Measurements from ENCODE around the gene NFE2L2.
"Not testable (repeated sequence)": the region's sequence is repeated elsewhere in the genome, so short reads cannot be mapped to it uniquely, and the experiment has no call there.

The NFE2L2 gene

GRCh38 chr2:177232098-177232704 is 32.3 kb downstream of the NFE2L2 start:
- TF ChIP-seq SUZ12 (IDR thresholded peaks at IDR 0.05) (no peak), FOXK2 (IDR thresholded peaks at IDR 0.05) (no peak), LEF1 (IDR thresholded peaks at IDR 0.05; ENCODE audit: borderline replicate concordance) (no peak), CTBP1 (IDR thresholded peaks at IDR 0.05; ENCODE audit: borderline replicate concordance) (no peak), L3MBTL2 (conservative IDR thresholded peaks at IDR 0.05) (no peak), BHLHE40 (IDR thresholded peaks at IDR 0.05; ENCODE audit: borderline replicate concordance) (no peak), ARNT (IDR thresholded peaks at IDR 0.05) (no peak), HDGF (IDR thresholded peaks at IDR 0.05; ENCODE audit: borderline replicate concordance) (no peak), SP1 (IDR thresholded peaks at IDR 0.05) (no peak), TARDBP (IDR thresholded peaks at IDR 0.05) (no peak), NFRKB (IDR thresholded peaks at IDR 0.05) (no peak), ZNF384 (IDR thresholded peaks at IDR 0.05) (no peak), ELF4 (IDR thresholded peaks at IDR 0.05) (no peak), FOXA1 (IDR thresholded peaks at IDR 0.05) (no peak), FOXM1 (IDR thresholded peaks at IDR 0.05; ENCODE audit: borderline replicate concordance) (no peak), PKNOX1 (IDR thresholded peaks at IDR 0.05) (no peak)
- ChIA-PET POLR2A (interaction anchor here (1.5 kb wide), 1 partner anchor 31 kb away, joined by 4 read pairs; no protein-coding TSS in a partner anchor), CTCF (no interaction called here)
- no peak for DNase-seq (ENCODE audit: extremely low spot score)

DNA sequence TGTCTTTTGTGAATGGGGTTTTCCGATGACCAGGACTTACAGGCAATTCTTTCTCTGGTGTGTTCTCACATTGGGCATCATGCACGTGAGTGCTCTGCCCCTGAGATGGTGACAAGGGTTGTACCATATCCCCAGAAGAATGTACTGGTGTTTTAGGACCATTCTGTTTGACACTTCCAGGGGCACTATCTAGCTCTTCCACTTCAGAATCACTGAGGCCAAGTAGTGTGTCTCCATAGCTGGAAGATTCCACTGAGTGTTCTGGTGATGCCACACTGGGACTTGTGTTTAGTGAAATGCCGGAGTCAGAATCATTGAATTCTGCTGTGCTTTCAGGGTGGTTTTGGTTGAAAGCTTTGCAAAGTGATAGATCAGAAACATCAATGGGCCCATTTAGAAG is 33.3 kb downstream of the NFE2L2 start:
- CTCF ChIA-PET: interaction anchor here (1.3 kb wide), 1 partner anchor 24 kb away, joined by 4 read pairs; no protein-coding TSS in a partner anchor
- POLR2A ChIA-PET: no interaction called here
- no peak for DNase-seq (ENCODE audit: extremely low spot score)
- no peak for TF ChIP-seq HDGF (IDR thresholded peaks at IDR 0.05; ENCODE audit: borderline replicate concordance)

- TF ChIP-seq ZNF384 (IDR thresholded peaks at IDR 0.05) (no peak), SP1 (IDR thresholded peaks at IDR 0.05) (no peak), L3MBTL2 (conservative IDR thresholded peaks at IDR 0.05) (no peak), FOXA1 (IDR thresholded peaks at IDR 0.05) (no peak), PKNOX1 (IDR thresholded peaks at IDR 0.05) (no peak), CTBP1 (IDR thresholded peaks at IDR 0.05; ENCODE audit: borderline replicate concordance) (no peak), FOXK2 (IDR thresholded peaks at IDR 0.05) (no peak), NFRKB (IDR thresholded peaks at IDR 0.05) (no peak), BHLHE40 (IDR thresholded peaks at IDR 0.05; ENCODE audit: borderline replicate concordance) (no peak), ELF4 (IDR thresholded peaks at IDR 0.05) (no peak), HDGF (IDR thresholded peaks at IDR 0.05; ENCODE audit: borderline replicate concordance) (no peak), LEF1 (IDR thresholded peaks at IDR 0.05; ENCODE audit: borderline replicate concordance) (no peak), ARNT (IDR thresholded peaks at IDR 0.05) (no peak), FOXM1 (IDR thresholded peaks at IDR 0.05; ENCODE audit: borderline replicate concordance) (no peak), TARDBP (IDR thresholded peaks at IDR 0.05) (no peak), SUZ12 (IDR thresholded peaks at IDR 0.05) (no peak)
- DNase-seq (ENCODE audit: extremely low spot score): no peak
- ChIA-PET POLR2A (interaction anchor here (1.0 to 1.7 kb wide), 4 partner anchors 10 to 65 kb away, joined by 3 to 6 read pairs (median 6); partner anchors contain the start of genes HNRNPA3 and NFE2L2), CTCF (no interaction called here)
Observed at GRCh38 chr2:177229442-177230242, 34.9 kb downstream of the NFE2L2 start.

DNA sequence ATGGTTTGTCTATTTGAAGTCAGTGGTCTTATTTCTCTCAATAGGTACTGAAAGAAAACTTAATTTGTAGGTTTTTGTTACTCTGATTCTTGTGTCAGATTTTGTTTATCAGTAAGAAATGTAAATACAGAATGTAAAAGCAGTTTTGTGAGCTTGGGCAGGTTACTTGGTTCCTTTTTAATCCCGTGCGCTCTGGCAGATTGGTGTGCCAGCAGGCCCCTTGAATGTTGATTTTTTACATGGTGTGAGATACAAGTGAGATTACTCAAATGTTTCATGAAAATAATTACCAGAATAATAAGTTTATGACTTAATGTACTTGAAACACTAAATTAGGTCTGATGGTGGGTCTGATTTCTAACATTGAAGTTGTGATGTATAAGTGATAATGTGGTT is 38.6 kb downstream of the NFE2L2 start:
- DNase-seq (ENCODE audit: extremely low spot score): no peak
- ChIA-PET CTCF (interaction anchor here (0.7 kb wide), 1 partner anchor 29 kb away, joined by 3 read pairs; no protein-coding TSS in a partner anchor), POLR2A (interaction anchor here (1.0 to 1.3 kb wide), 3 partner anchors 14 to 55 kb away, joined by 3 to 4 read pairs (median 4); partner anchors contain the start of genes HNRNPA3 and NFE2L2)
- TF ChIP-seq BHLHE40 (IDR thresholded peaks at IDR 0.05; ENCODE audit: borderline replicate concordance) (no peak), ELF4 (IDR thresholded peaks at IDR 0.05) (no peak), ARNT (IDR thresholded peaks at IDR 0.05) (no peak), FOXM1 (IDR thresholded peaks at IDR 0.05; ENCODE audit: borderline replicate concordance) (no peak), ZNF384 (IDR thresholded peaks at IDR 0.05) (no peak; the same call in 1 of the 2 replicates), L3MBTL2 (conservative IDR thresholded peaks at IDR 0.05) (no peak), PKNOX1 (IDR thresholded peaks at IDR 0.05) (no peak), HDGF (IDR thresholded peaks at IDR 0.05; ENCODE audit: borderline replicate concordance) (no peak), SUZ12 (IDR thresholded peaks at IDR 0.05) (no peak), LEF1 (IDR thresholded peaks at IDR 0.05; ENCODE audit: borderline replicate concordance) (no peak), TARDBP (IDR thresholded peaks at IDR 0.05) (no peak)

DNA sequence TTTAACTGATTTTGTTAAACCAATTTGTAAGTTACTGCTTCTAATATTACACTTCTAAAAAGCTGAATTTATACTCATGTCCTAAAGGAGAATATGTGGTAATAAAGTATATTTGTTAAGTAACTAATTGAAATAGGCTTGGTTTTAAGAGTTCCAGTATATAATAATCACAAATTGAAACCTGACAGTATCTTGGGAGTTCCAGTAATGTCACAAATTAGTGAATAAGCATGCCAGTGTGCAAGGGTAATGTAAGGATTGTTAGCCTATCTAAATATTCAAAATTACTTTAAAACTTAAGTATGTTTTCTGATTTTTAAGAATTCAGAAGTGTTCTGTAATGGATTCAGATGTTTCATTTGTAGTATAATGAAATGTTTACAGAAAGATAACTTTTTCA is 41.1 kb downstream of the NFE2L2 start:
- DNase-seq (ENCODE audit: extremely low spot score); POLR2A ChIA-PET; CTCF ChIA-PET: not testable (repeated sequence)

DNA sequence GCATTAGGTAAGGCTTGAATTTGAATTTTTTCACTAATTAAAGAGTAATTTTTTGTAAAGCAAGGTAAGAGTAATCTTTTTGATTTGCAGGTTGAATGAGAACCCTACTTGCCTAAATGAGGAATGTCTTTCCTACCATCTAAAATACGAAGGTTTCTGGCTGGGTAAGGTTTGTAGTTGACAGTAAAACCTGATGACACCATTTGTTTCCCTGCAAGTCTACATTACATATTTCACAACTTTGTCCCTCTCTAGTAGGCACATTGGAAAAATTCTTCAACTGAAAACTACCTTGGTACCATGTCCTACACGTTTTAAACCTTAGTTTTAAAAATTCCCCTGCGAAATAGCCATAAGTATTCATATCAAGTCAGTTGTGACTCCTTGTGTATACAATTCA is 42.6 kb downstream of the NFE2L2 start:
- no peak for DNase-seq (ENCODE audit: extremely low spot score)
- ChIA-PET POLR2A (interaction anchor here (0.8 kb wide), 1 partner anchor 41 kb away, joined by 3 read pairs; no protein-coding TSS in a partner anchor), CTCF (interaction anchor here (0.6 kb wide), 1 partner anchor 57 kb away, joined by 3 read pairs; no protein-coding TSS in a partner anchor)
- TF ChIP-seq CTBP1 (IDR thresholded peaks at IDR 0.05; ENCODE audit: borderline replicate concordance) (no peak), SUZ12 (IDR thresholded peaks at IDR 0.05) (no peak), TARDBP (IDR thresholded peaks at IDR 0.05) (no peak), HDGF (IDR thresholded peaks at IDR 0.05; ENCODE audit: borderline replicate concordance) (no peak)

Measured in HEK293T (cell line).